NCI-H2029 treated with DMSO at 0.1 percent for 48 hours (cell line): ENCODE data around the gene NOXA1.
A peak's percentile ranks its signal among the peaks of the same experiment; 100 is the strongest.
"Not testable (repeated sequence)": the region's sequence is repeated elsewhere in the genome, so short reads cannot be mapped to it uniquely, and the experiment has no call there.

ENCODE experiments used
- DNase-seq: peaks from one replicate; lab custom pipeline; 2025; lab: John Stamatoyannopoulos, UW

The NOXA1 gene

GRCh38 chr9:137406085-137406760, 17.0 kb upstream of the NOXA1 start:
- DNase-seq = no peak

DNA sequence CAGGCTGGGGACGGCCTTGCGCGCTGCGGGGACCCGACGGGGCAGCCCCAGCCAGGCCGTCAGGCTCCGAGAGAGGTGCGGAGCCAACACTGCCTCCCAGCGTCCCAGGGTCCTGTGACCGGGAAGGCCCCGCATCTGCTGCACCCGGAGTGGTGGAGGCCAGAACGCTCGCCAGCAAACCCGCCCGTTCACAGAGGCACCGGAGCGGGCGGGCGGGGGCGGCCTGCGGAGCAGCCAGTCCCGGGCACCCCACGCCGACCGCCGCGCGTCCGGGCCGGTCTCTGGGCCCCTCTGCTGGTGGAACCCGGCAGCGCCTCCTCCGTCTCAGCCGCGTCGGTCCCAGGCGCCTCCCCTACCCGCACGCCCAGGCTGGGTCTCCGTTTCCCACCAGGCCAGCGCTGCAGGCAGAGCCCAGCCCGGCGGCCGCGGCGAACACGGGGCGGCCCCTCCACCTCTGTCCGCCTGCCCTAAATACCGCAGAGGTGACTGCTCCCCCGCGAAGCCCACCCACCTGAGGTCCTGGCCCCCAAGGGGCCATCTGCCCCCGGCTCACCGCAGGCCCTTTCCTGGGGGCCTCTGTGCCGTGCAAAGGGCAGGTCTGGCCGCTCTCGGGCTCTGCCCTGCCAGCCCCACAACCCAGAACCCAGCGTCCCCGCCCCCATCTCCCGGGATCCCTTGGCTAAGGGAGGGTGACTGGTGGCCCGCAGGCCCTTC, 16.2 kb upstream of the NOXA1 start:
- no peak for DNase-seq

GRCh38 chr9:137407590-137408300, 15.4 kb upstream of the NOXA1 start:
- DNase-seq = no peak

- DNase-seq = no peak
Measured at GRCh38 chr9:137408651-137409405, 14.4 kb upstream of the NOXA1 start.

- DNase-seq = no peak
Measured at GRCh38 chr9:137409515-137409914, 13.7 kb upstream of the NOXA1 start.

- DNase-seq = not testable (repeated sequence)
Measured at GRCh38 chr9:137410236-137410890, 12.8 kb upstream of the NOXA1 start.

- no peak for DNase-seq
Measured at GRCh38 chr9:137410891-137411249, 12.3 kb upstream of the NOXA1 start.

- DNase-seq = no peak
Measured at GRCh38 chr9:137411260-137411644, 11.9 kb upstream of the NOXA1 start.

GRCh38 chr9:137411645-137412380, 11.4 kb upstream of the NOXA1 start:
- DNase-seq = peak; percentile 37

DNA sequence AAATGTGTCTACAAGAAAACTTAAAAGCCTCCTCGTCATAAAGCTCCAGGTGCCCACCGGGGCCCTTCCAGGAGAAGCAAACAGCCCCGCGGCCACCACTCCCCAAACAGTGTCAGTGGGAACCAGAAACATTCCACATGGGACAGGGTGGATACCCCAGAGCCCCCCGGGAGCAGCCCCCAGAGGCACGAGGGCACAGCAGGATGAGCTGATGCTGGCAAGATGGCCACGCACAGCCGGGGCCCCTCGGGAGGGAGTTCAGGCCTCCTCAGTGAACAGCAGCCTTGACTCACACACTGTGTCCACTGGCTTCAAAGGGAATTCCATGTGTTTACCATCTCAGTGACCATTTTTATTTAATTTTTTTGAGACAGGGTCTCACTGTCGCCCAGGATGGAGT, 10.8 kb upstream of the NOXA1 start:
- DNase-seq = no peak

- DNase-seq = no peak
Measured at GRCh38 chr9:137415451-137415850, 7.7 kb upstream of the NOXA1 start.

GRCh38 chr9:137416006-137416562, 7.1 kb upstream of the NOXA1 start:
- DNase-seq = no peak

GRCh38 chr9:137416563-137417151, 6.5 kb upstream of the NOXA1 start:
- DNase-seq = no peak

- no peak for DNase-seq
Measured at GRCh38 chr9:137417161-137418021, 5.8 kb upstream of the NOXA1 start.

- DNase-seq = no peak
Measured at GRCh38 chr9:137421838-137422603, 1.2 kb upstream of the NOXA1 start.

DNA sequence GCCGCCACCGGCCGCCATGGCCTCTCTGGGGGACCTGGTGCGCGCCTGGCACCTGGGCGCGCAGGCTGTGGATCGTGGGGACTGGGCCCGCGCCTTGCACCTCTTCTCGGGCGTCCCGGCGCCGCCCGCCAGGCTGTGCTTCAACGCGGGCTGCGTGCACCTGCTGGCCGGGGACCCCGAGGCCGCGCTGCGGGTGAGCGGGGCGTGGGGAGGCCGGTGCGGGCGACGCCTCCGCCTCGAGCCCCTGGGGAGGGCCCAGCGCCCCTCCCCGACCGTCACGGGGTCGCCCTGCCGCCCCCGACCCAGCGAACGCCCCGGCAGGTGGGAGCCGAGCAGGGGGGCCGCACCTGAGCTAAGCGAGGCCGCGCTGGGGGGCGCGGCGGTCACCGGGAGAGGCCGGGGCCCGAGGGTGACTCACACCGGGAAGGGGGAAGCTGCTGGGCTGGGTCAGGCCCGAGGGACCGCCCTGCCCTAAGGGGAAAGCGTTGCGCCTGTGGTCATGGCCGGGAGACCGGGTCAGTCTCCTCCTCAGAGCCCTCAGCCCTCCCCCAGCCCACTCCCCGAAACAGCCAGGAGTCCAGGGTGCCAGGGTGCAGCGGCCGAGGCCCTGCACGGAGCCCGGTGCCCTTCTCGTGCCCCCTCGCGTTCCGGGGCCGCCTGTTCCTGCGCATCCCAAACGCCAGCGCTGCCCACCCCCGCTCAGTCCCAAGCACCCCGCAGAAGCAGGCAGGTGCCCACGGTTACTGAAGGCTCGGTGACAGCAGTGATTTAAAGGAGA, 510 bp downstream of the NOXA1 start:
- DNase-seq = no peak

- no peak for DNase-seq
Measured at GRCh38 chr9:137426018-137426681, 3.0 kb downstream of the NOXA1 start.
